ENCODE data around the gene NDUFAB1. TPM values are rescaled to one million over a fixed set of nuclear protein-coding genes. Genes with fewer than 3 reads are reported as not detected.

NDUFAB1 gene
- total and polyA plus RNA-seq, 2 of the 13 experiments (the other 11 are each of a cell fraction or from before 2014, with no cell fraction given) = 221 to 601 TPM

GRCh38 chr16:23640931-23641765 lies 45.0 kb upstream of the NDUFAB1 start, which contains the start of the genes DCTN5 and PALB2 (continued):
- TF ChIP-seq GRHL1 (CRISPR knock-in tag; conservative IDR thresholded peaks at IDR 0.05) (no peak), ZSCAN30 (CRISPR knock-in tag; IDR thresholded peaks at IDR 0.05) (0 out of 2 replicates have a peak, but pooled peaks have one; percentile 42), ZNF788 (CRISPR knock-in tag; IDR thresholded peaks at IDR 0.05; ENCODE audit: borderline replicate concordance) (peak; percentile 94), TCF7 (IDR thresholded peaks at IDR 0.05; ENCODE audit: low read depth) (peak; percentile 37; the same call in 1 of the 2 replicates), REL (CRISPR knock-in tag; conservative IDR thresholded peaks at IDR 0.05) (peak; percentile 94; the same call in 1 of the 2 replicates), ATF1 (CRISPR knock-in tag; IDR thresholded peaks at IDR 0.05) (peak; percentile 74; the same call in 1 of the 2 replicates), MXD4 (CRISPR knock-in tag; IDR thresholded peaks at IDR 0.05) (peak; percentile 97), CENPT (CRISPR knock-in tag; IDR thresholded peaks at IDR 0.05; ENCODE audit: low read depth) (no peak; the same call in 1 of the 2 replicates), ZNF205 (CRISPR knock-in tag; IDR thresholded peaks at IDR 0.05) (peak; percentile 83; the same call in 1 of the 2 replicates), USF2 (IDR thresholded peaks at IDR 0.05; ENCODE audit: low read depth, low read length) (peak; percentile 69), USF2 (CRISPR knock-in tag; IDR thresholded peaks at IDR 0.05; ENCODE audit: borderline replicate concordance) (peak; percentile 96; the same call in 1 of the 2 replicates), SPEN (CRISPR knock-in tag; IDR thresholded peaks at IDR 0.05; ENCODE audit: low read depth) (peak; percentile 98), NR0B2 (CRISPR knock-in tag; IDR thresholded peaks at IDR 0.05) (peak; percentile 98), TFDP2 (CRISPR knock-in tag; IDR thresholded peaks at IDR 0.05) (peak; percentile 99), CBX5 (CRISPR knock-in tag; IDR thresholded peaks at IDR 0.05; ENCODE audit: borderline replicate concordance) (no peak; the same call in 1 of the 2 replicates), BORCS8-MEF2B (CRISPR knock-in tag; IDR thresholded peaks at IDR 0.05) (peak; percentile 97), ZNF615 (CRISPR knock-in tag; IDR thresholded peaks at IDR 0.05; ENCODE audit: borderline replicate concordance) (peak; percentile 77; the same call in 1 of the 2 replicates), HNF4A (CRISPR knock-in tag; IDR thresholded peaks at IDR 0.05) (peak; percentile 85), ZKSCAN1 (IDR thresholded peaks at IDR 0.05; ENCODE audit: low read length) (peak; percentile 82), ZC3H4 (CRISPR knock-in tag; IDR thresholded peaks at IDR 0.05; ENCODE audit: borderline replicate concordance) (0 out of 2 replicates have a peak, but pooled peaks have one; percentile 37), ZNF10 (CRISPR knock-in tag; IDR thresholded peaks at IDR 0.05; ENCODE audit: borderline replicate concordance, low read depth) (no peak), PHB2 (IDR thresholded peaks at IDR 0.05; ENCODE audit: partially characterized antibody) (no peak)

All from HepG2 (cell line).